ENCODE results near the gene IL27RA. TPM values are rescaled to one million over a fixed set of nuclear protein-coding genes. Genes with fewer than 3 reads are reported as not detected.

The IL27RA gene
- total RNA-seq, 1 experiment from 2014 or later: 10.2 TPM

Other genes starting within 250 kb of the IL27RA start
- gene ZSWIM4, start 236.3 kb upstream of the IL27RA start, total RNA-seq (2021; ENCODE audit: unreplicated experiment): 8.7 TPM
- gene NANOS3, start 154.6 kb upstream of the IL27RA start, total RNA-seq (2021; ENCODE audit: unreplicated experiment): 0.33 TPM
- 6.5 TPM for gene BRME1, start 125.6 kb upstream of the IL27RA start, total RNA-seq (2021; ENCODE audit: unreplicated experiment)
- gene CC2D1A, start 125.6 kb upstream of the IL27RA start, total RNA-seq (2021; ENCODE audit: unreplicated experiment): 28.0 TPM
- 1.4 TPM for gene PODNL1, start 93.3 kb upstream of the IL27RA start, total RNA-seq (2021; ENCODE audit: unreplicated experiment)
- 38.8 TPM for gene DCAF15, start 79.3 kb upstream of the IL27RA start, total RNA-seq (2021; ENCODE audit: unreplicated experiment)
- gene RFX1, start 25.4 kb upstream of the IL27RA start, total RNA-seq (2021; ENCODE audit: unreplicated experiment): 15.2 TPM
- gene RLN3, start 3.6 kb upstream of the IL27RA start, total RNA-seq (2021; ENCODE audit: unreplicated experiment): not detected
- 0.54 TPM for gene PALM3, start 30.3 kb downstream of the IL27RA start, total RNA-seq (2021; ENCODE audit: unreplicated experiment)
- 1.5 TPM for gene MISP3, start 41.0 kb downstream of the IL27RA start, total RNA-seq (2021; ENCODE audit: unreplicated experiment)
- 0.28 TPM for gene C19orf67, start 54.0 kb downstream of the IL27RA start, total RNA-seq (2021; ENCODE audit: unreplicated experiment)
- 82.0 TPM for gene SAMD1, start 59.0 kb downstream of the IL27RA start, total RNA-seq (2021; ENCODE audit: unreplicated experiment)
- 70.8 TPM for gene PRKACA, start 86.0 kb downstream of the IL27RA start, total RNA-seq (2021; ENCODE audit: unreplicated experiment)
- 35.4 TPM for gene ASF1B, start 104.8 kb downstream of the IL27RA start, total RNA-seq (2021; ENCODE audit: unreplicated experiment)
- gene ADGRL1, start 174.4 kb downstream of the IL27RA start, total RNA-seq (2021; ENCODE audit: unreplicated experiment): 37.7 TPM

All from Panc1 (cell line).